ENCODE results near the gene AKAP17A. TPM values are rescaled to one million over a fixed set of nuclear protein-coding genes. Genes with fewer than 3 reads are reported as not detected.
"Not testable (repeated sequence)": the region's sequence is repeated elsewhere in the genome, so short reads cannot be mapped to it uniquely, and the experiment has no call there.

AKAP17A gene
- total RNA-seq, 8 experiments from 2014 or later: 23.9 to 39.5 (median 28.0) TPM

DNA sequence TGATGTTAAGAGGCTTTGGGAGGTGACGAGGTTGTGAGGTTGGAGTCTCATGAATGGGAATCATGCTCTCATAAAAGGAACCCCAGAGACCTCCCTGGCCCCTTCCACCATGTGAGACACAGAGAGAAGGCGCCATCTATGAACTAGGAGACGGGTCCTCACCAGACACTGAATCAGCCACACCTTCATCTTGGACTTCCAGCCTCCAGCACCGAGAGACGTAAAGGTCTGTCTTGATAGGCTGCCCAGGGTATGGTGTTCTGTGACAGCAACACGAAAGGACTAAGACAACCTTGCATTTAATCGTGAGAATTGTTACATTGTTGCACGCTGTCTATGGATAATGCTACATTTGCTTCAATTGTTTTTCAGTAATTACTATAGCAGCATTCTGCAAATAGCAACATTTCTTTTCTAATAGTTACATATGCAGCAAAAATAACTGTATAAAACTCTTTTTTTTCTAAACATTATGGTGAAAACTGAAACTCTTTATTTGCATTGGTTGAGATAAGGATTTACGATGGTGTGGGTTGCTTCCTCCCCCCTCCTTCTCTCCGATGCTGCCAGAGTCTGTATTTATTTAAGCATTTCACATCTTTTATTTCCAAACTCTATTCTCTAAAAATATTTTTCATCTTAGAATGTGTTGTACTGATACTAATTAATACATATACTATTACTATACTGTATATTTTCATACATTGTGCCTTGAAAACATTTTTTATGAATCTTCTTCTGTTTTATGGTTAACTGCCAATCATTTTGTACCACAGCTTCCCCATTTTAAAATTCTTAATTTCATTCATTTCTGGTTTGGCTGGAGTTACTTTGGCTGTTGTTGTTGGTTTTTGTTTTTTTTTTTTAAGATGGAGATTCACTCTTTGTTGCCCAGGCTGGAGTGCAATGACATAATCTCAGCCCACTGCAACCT is 26.4 kb upstream of the AKAP17A start:
- Histone ChIP-seq H3K27ac (no peak overlapping the region), H3K4me3 (no peak overlapping the region), H3K4me1 (replicated peaks in 1 of 2) (no peaks in the 10 kb centered on the region)
- WGBS, 10 experiments: 0 to 87% (median 60%) methylated on average over 1 to 9 of the region's 10 CpGs; no CpG with 5 or more reads in 1 of the 10 experiments
- in situ Hi-C loops (cut with MboI; ENCODE audit: low pct_unique_long_range_greater_than_20kb in 2 of 9, low sequenced_read_pairs in 9 of 9, unreplicated experiment in 9 of 9): no loop called here
- ATAC-seq (replicated peaks in 6 of 8): no peak

GRCh38 chrX:1574181-1574580 is 17.2 kb upstream of the AKAP17A start:
- H3K27ac ChIP-seq; H3K4me3 ChIP-seq; in situ Hi-C loops (cut with MboI; ENCODE audit: low pct_unique_long_range_greater_than_20kb in 2 of 9, low sequenced_read_pairs in 9 of 9, unreplicated experiment in 9 of 9); H3K4me1 ChIP-seq (replicated peaks in 1 of 2); ATAC-seq (replicated peaks in 6 of 8): not testable (repeated sequence)
- 79 to 100% (median 91%) methylated on average over 2 to 17 of the region's 19 CpGs; no CpG with 5 or more reads in 1 of the 10 experiments for WGBS, 10 experiments

- WGBS, 10 experiments: 0 to 75% (median 59%) methylated on average over 1 to 5 of the region's 6 CpGs; no CpG with 5 or more reads in 2 of the 10 experiments
- no peak for ATAC-seq (replicated peaks in 6 of 8)
- H3K4me3 ChIP-seq: no peak overlapping the region
- no peak overlapping the region for H3K27ac ChIP-seq
- no peaks in the 10 kb centered on the region for H3K4me1 ChIP-seq (replicated peaks in 1 of 2)
- in situ Hi-C loops (cut with MboI; ENCODE audit: low pct_unique_long_range_greater_than_20kb in 2 of 9, low sequenced_read_pairs in 9 of 9, unreplicated experiment in 9 of 9): loop anchor here in 1 of 9 experiments (25.0 kb wide), 1 partner anchor 114 kb away; the partner anchor contains the start of gene ASMTL
Measured at GRCh38 chrX:1576201-1576992, 15.0 kb upstream of the AKAP17A start.

DNA sequence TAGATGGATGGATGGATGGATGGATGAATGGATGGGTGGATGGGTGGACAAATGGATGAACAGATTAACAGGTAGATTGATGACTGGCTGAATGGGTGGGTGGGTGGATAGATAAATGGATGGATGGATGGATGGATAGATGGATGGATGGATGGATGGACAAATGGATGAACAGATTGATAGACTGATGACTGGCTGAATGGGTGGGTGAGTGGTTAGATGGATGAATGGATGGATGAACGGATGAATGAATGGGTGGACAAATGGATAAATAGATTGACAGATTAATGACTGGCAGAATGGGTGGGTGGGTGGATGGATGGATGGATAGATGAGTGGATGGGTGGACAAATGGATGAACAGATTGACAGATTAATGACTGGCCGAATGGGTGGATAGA is 13.6 kb upstream of the AKAP17A start:
- Histone ChIP-seq H3K4me3 (no peak overlapping the region), H3K27ac (no peak overlapping the region), H3K4me1 (replicated peaks in 1 of 2) (no peaks in the 10 kb centered on the region)
- WGBS, 10 experiments: 14 to 82% (median 25%) methylated on average over 1 to 2 of the region's 2 CpGs; no CpG with 5 or more reads in 1 of the 10 experiments
- in situ Hi-C loops (cut with MboI; ENCODE audit: low pct_unique_long_range_greater_than_20kb in 2 of 9, low sequenced_read_pairs in 9 of 9, unreplicated experiment in 9 of 9): loop anchor here in 1 of 9 experiments (25.0 kb wide), 1 partner anchor 116 kb away; the partner anchor contains the start of gene ASMTL
- no peak for ATAC-seq (replicated peaks in 6 of 8)

DNA sequence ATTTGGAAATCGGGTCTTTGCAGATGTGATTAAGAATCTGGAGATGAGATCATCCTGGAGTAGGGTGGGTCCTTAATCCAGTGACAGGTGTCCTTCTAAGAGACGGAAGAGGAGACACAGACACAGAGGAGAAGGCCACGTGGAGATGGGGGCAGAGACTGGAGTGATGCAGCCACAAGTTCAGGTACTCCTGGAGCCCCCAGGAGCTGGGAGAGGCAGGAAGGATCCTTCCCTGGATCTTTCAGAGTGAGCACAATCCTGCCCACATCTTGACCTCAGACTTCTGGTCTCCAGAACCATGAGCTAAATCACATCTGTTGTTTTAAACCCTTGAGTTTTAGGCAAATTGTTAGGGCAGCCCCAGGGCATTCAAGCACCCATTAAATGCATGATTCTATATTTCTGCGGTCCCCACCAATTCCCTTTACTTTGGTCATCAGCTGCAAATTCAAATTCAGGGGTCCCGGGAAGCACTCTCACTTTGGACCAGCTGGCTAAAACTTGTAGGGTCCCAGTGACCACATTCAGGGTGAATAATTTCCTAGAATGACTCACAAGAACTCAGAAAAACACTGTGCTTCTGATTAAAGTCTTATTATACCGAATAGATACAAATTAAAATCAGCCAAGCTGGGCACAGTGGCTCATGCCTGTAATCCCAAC is 12.8 kb upstream of the AKAP17A start:
- H3K4me3 ChIP-seq: no peak overlapping the region
- peak in 2 of 8 experiments; percentile 16 to 45 for ATAC-seq (replicated peaks in 6 of 8)
- in situ Hi-C loops (cut with MboI; ENCODE audit: low pct_unique_long_range_greater_than_20kb in 2 of 9, low sequenced_read_pairs in 9 of 9, unreplicated experiment in 9 of 9): loop anchor here in 1 of 9 experiments (25.0 kb wide), 1 partner anchor 116 kb away; the partner anchor contains the start of gene ASMTL
- no peaks in the 10 kb centered on the region for H3K4me1 ChIP-seq (replicated peaks in 1 of 2)
- 0 to 100% (median 60%) methylated on average over 1 to 5 of the region's 6 CpGs for WGBS, 10 experiments
- H3K27ac ChIP-seq: no peak overlapping the region

DNA sequence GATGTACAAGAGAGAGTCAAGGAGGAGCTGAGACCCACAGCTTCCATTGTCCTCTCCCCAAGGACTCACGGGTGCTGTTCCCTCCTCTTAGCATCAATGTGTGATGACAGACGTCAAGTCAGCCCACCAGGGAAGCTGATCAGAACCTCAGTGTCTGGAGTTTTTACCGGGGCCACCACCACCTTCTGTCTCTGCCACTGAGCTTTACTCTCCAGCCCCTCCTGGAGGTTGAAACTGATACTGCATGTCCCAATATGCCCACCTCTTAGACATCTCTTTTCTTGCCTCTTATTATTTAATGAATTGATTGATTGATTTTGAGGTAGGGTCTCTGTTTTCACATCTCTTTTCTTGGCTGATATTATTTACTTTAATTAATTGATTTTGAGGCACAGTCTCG is 10.3 kb upstream of the AKAP17A start:
- no peak overlapping the region for H3K27ac ChIP-seq
- H3K4me1 ChIP-seq (replicated peaks in 1 of 2): no peaks in the 10 kb centered on the region
- 0 to 100% (median 46%) methylated on average over 1 to 4 of the region's 4 CpGs; no CpG with 5 or more reads in 2 of the 10 experiments for WGBS, 10 experiments
- in situ Hi-C loops (cut with MboI; ENCODE audit: low pct_unique_long_range_greater_than_20kb in 2 of 9, low sequenced_read_pairs in 9 of 9, unreplicated experiment in 9 of 9): loop anchor here in 1 of 9 experiments (25.0 kb wide), 1 partner anchor 119 kb away; the partner anchor contains the start of gene ASMTL
- H3K4me3 ChIP-seq: no peak overlapping the region
- peak in 3 of 8 experiments; percentile 78 to 88 (median 85) for ATAC-seq (replicated peaks in 6 of 8)

DNA sequence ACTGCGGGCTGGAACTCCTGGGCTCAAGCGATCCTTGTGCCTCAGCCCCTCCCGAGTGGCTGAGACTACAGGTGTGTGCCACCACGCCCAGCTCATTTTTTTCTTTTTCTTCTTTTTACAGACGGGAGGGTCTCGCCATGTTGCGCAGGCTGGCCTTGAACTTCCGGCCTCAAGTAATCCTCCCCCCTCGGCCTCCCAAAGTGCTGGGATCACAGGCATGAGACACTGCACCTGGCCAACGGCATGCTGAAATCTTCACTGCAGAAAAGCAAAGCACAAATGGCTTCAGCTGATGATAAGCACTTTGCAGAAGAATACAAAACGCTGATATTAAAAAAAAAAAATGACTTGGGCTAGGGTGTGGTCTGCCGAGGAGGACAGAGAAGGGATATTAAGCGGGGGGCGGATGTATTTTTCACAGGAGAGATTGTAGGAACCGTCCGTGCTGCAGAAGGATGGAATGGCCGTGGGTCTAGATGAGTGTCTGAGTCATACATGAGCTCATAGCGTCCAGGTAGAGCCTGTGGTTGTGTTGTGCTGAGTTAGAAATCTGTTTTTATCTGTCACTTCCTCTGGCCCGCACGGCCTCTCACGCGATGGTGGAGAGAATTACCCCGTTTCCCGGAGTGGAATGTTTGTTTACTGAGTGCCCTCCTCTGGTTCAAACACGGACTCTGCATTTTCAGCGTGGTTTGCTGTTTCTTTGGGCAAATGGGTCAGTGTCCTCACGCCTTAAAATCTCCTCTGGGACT is 8.5 kb upstream of the AKAP17A start:
- WGBS, 10 experiments: 39 to 79% (median 63%) methylated on average over 3 to 26 of the region's 27 CpGs; no CpG with 5 or more reads in 1 of the 10 experiments
- no peak for ATAC-seq (replicated peaks in 6 of 8)
- Histone ChIP-seq H3K27ac (no peak overlapping the region), H3K4me1 (replicated peaks in 1 of 2) (no peaks in the 10 kb centered on the region), H3K4me3 (no peak overlapping the region)
- in situ Hi-C loops (cut with MboI; ENCODE audit: low pct_unique_long_range_greater_than_20kb in 2 of 9, low sequenced_read_pairs in 9 of 9, unreplicated experiment in 9 of 9): loop anchor here in 1 of 9 experiments (25.0 kb wide), 1 partner anchor 121 kb away; the partner anchor contains the start of gene ASMTL

- in situ Hi-C loops (cut with MboI; ENCODE audit: low pct_unique_long_range_greater_than_20kb in 2 of 9, low sequenced_read_pairs in 9 of 9, unreplicated experiment in 9 of 9): loop anchor here in 1 of 9 experiments (25.0 kb wide), 1 partner anchor 122 kb away; the partner anchor contains the start of gene ASMTL
- no peak overlapping the region for H3K4me3 ChIP-seq
- no peak overlapping the region for H3K27ac ChIP-seq
- 17 to 100% (median 90%) methylated on average over 1 to 6 of the region's 8 CpGs; no CpG with 5 or more reads in 3 of the 10 experiments for whole genome bisulfite sequencing, 10 experiments
- H3K4me1 ChIP-seq (replicated peaks in 1 of 2): no peaks in the 10 kb centered on the region
- no peak for ATAC-seq (replicated peaks in 6 of 8)
Measured at GRCh38 chrX:1584237-1585011, 7.0 kb upstream of the AKAP17A start.

DNA sequence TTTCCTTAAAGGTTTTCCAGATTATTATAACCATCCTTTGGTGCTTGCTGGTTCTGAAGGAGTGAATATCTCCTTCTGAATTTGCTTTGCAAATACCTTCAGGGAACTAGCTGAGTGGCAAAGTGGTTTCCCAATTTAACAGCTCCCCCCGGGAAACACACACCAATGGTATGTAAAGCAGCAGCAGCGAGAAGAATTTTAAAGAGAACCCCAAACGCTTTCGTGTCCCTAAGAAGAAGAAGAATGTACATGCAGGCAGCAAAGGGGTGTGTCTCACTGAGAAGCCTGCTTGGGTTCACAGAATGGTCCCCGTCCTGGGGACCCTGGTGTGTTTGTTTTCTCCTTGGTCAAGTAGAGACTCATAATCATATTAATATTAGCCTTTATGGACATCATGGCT is 4.2 kb upstream of the AKAP17A start:
- Histone ChIP-seq H3K4me3 (no peak overlapping the region), H3K4me1 (replicated peaks in 1 of 2) (no peaks in the 10 kb centered on the region), H3K27ac (no peak overlapping the region)
- in situ Hi-C loops (cut with MboI; ENCODE audit: low pct_unique_long_range_greater_than_20kb in 2 of 9, low sequenced_read_pairs in 9 of 9, unreplicated experiment in 9 of 9): loop anchor here in 1 of 9 experiments (25.0 kb wide), 1 partner anchor 125 kb away; the partner anchor contains the start of gene ASMTL
- WGBS, 10 experiments: 0 to 40% (median 18%) methylated on average over 1 to 5 of the region's 5 CpGs; no CpG with 5 or more reads in 4 of the 10 experiments
- ATAC-seq (replicated peaks in 6 of 8): peak in 1 of 8 experiments; percentile 11

DNA sequence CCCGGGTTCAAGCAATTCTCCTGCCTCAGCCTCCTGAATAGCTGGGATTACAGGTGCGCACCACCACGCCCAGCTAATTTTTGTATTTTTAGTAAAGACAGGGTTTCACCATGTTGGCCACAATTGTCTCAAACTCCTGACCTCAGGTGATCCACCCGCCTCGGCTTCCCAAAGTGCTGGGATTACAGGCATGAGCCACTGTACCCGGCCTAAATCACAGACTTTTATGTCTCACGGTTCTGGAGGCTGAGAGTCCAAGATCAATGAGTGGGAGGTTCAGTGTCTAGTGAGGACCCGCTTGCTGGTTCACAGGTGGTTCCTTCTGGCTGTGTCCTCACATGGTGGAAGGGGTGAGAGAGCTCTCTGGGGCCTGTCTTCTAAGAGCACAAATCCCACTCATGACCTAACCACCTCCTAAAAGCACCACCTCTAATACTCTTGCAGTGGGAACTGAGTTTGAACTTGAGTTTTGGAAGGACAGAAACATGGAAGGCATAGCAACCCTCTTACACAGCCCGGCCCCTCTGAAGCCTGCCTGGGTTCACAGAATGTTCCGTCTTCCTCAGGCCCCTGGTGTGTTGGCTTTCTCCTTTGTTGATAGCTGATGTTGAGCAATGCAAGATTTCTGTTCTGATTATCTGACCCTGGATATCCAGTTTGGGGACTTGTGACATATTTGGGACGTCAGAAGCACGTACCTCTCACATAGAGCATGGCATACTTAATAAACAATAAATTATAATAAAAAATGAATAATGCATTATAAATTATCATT is 1.9 kb upstream of the AKAP17A start:
- 47 to 94% (median 85%) methylated on average over 2 to 6 of the region's 12 CpGs; no CpG with 5 or more reads in 5 of the 10 experiments for WGBS, 10 experiments
- in situ Hi-C loops (cut with MboI; ENCODE audit: low pct_unique_long_range_greater_than_20kb in 2 of 9, low sequenced_read_pairs in 9 of 9, unreplicated experiment in 9 of 9): loop anchor here in 1 of 9 experiments (25.0 kb wide), 1 partner anchor 127 kb away; the partner anchor contains the start of gene ASMTL
- H3K4me1 ChIP-seq (replicated peaks in 1 of 2): peaks cover 0 to 7% of the 10 kb centered on the region in 2 donors

More for the DNA sequence above, 1.9 kb upstream of the AKAP17A start:
- H3K27ac ChIP-seq: no peak overlapping the region
- no peak overlapping the region for H3K4me3 ChIP-seq
- ATAC-seq (replicated peaks in 6 of 8): no peak

Measured in motor neuron (in vitro differentiated cells).